A549 (cell line): ENCODE results near the gene DMXL2. TPM values are rescaled to one million over a fixed set of nuclear protein-coding genes. Genes with fewer than 3 reads are reported as not detected.
A peak's percentile ranks its signal among the peaks of the same experiment; 100 is the strongest.

Experiments used
- ATAC-seq, 2 experiments: fragments of 200-7000 bp in 1 of 2; fragments of >200 bp in 1 of 2; cut with Nextera tagmentation in 1 of 2; cut with Tn5 transposase in 1 of 2; 3 replicates each; pipeline versions ENCODE4 v1.8.0 to v1.9.1; 2018 to 2020; ENCODE audit warnings: mild to moderate bottlenecking in 1 of 2, moderate library complexity in 1 of 2
- CTCF ChIA-PET: fragments of 300-600 bp; sonication (Branson Sonifier 250); formaldehyde crosslinking; extraction: SDS; loops from one replicate; lab custom pipeline; 2021; ENCODE audit warnings: antibody characterized with exemption, inconsistent platforms; lab: Yijun Ruan, JAX
- POLR2A ChIA-PET: fragments of 350-600 bp; formaldehyde crosslinking; extraction: SDS; loops from one replicate; lab custom pipeline; 2021; ENCODE audit warnings: antibody characterized with exemption, inconsistent platforms; lab: Yijun Ruan, JAX
- DNase-seq, 2 experiments: peaks; one replicate each; pipeline versions ENCODE4 v3.0.0 to v3.0.0-alpha.2; 2011 to 2016; ENCODE audit warnings: low read depth in 1 of 2, low spot score in 1 of 2
- FAIRE-seq: peaks from 2 replicates; lab custom pipeline; 2011; peaks lifted over from hg19 to GRCh38; lab: Jason Lieb, UNC
- H3K27ac ChIP-seq, 2 experiments: fragments of >200 bp; sonication (Bioruptor Twin); formaldehyde crosslinking; 3 replicates each; pipeline ENCODE4 v1.5.1; 2016 to 2017
- H3K4me1 ChIP-seq: fragments of >200 bp; sonication (Bioruptor Twin); formaldehyde crosslinking; 3 replicates; pipeline ENCODE4 v1.6.1; 2016
- H3K4me2 ChIP-seq: fragments of >200 bp; sonication (Bioruptor Twin); formaldehyde crosslinking; 3 replicates; pipeline ENCODE4 v1.6.1; 2016
- H3K4me3 ChIP-seq: fragments of >200 bp; sonication (Bioruptor Twin); formaldehyde crosslinking; 3 replicates; pipeline ENCODE4 v1.5.1; 2016
- H3K9me3 ChIP-seq: fragments of >200 bp; sonication (Bioruptor Twin); formaldehyde crosslinking; 3 replicates; pipeline ENCODE4 v1.6.1; 2016
- CBX8 ChIP-seq: fragments of 200-600 bp; sonication (generic); IDR thresholded peaks from 2 replicates; pipeline ENCODE4 v1.6.1; 2016
- CHD2 ChIP-seq: fragments of 150-350 bp; IDR thresholded peaks from 2 replicates; pipeline ENCODE4 v1.6.1; 2014; ENCODE audit warnings: low read length; ENCODE audit not compliant: partially characterized antibody
- CTCF ChIP-seq: fragments of >200 bp; sonication (Bioruptor Twin); formaldehyde crosslinking; IDR thresholded peaks from 3 replicates; pipeline ENCODE4 v1.5.1; 2016
- E2F6 ChIP-seq: IDR thresholded peaks from 2 replicates; pipeline ENCODE4 v1.6.1; 2012; ENCODE audit warnings: low read depth, borderline replicate concordance
- EHMT2 ChIP-seq: fragments of 200-600 bp; sonication (generic); IDR thresholded peaks from 2 replicates; pipeline ENCODE4 v1.6.1; 2016; ENCODE audit warnings: antibody characterized with exemption, low read depth, mild to moderate bottlenecking, moderate library complexity
- HOXA7 ChIP-seq: fragments of 250-450 bp; sonication (Bioruptor Pico); IDR thresholded peaks from 2 replicates; pipeline ENCODE4 v1.5.0; 2020; ENCODE audit warnings: mild to moderate bottlenecking, moderate library complexity
- HOXB5 ChIP-seq: fragments of 250-450 bp; sonication (Bioruptor Pico); IDR thresholded peaks from 2 replicates; pipeline ENCODE4 v1.5.0; 2020; ENCODE audit warnings: mild to moderate bottlenecking, moderate library complexity
- JUN ChIP-seq, 2 experiments: fragments of >200 bp; sonication (Bioruptor Twin); formaldehyde crosslinking; IDR thresholded peaks; 2 replicates in 1 of 2; 3 replicates in 1 of 2; pipeline ENCODE4 v1.6.1; 2016 to 2017
- JUNB ChIP-seq: fragments of >200 bp; sonication (Bioruptor Twin); formaldehyde crosslinking; IDR thresholded peaks from 2 replicates; pipeline ENCODE4 v1.6.1; 2016
- KDM1A ChIP-seq: fragments of 200-600 bp; sonication (generic); IDR thresholded peaks from 2 replicates; pipeline ENCODE4 v1.6.1; 2016; ENCODE audit warnings: low read depth, mild to moderate bottlenecking
- MAFK ChIP-seq: fragments of 450-650 bp; IDR thresholded peaks from 2 replicates; pipeline ENCODE4 v1.6.1; 2014; ENCODE audit not compliant: partially characterized antibody
- NFE2L2 ChIP-seq: fragments of 150-350 bp; conservative IDR thresholded peaks from 2 replicates; pipeline ENCODE4 v1.6.1; 2014; ENCODE audit warnings: low read length
- POLR2AphosphoS2 ChIP-seq: conservative IDR thresholded peaks from 2 replicates; pipeline ENCODE4 v1.6.1; 2012; ENCODE audit warnings: low read length, improper control_type of control experiment, inconsistent platforms
- RAD21 ChIP-seq, 2 experiments: fragments of >200 bp in 1 of 2; sonication (Bioruptor Twin) in 1 of 2; formaldehyde crosslinking in 1 of 2; IDR thresholded peaks in 1 of 2; conservative IDR thresholded peaks in 1 of 2; 2 replicates in 1 of 2; 3 replicates in 1 of 2; pipeline ENCODE4 v1.6.1; 2012 to 2018; ENCODE audit warnings: inconsistent platforms in 1 of 2
- RARB ChIP-seq: fragments of 250-450 bp; sonication (Bioruptor Pico); IDR thresholded peaks from 2 replicates; pipeline ENCODE4 v1.8.0; 2021; ENCODE audit warnings: mild to moderate bottlenecking, moderate library complexity
- RCOR1 ChIP-seq: fragments of 150-350 bp; IDR thresholded peaks from 2 replicates; pipeline ENCODE4 v1.6.1; 2014; ENCODE audit warnings: antibody characterized with exemption, low read length, low read depth
- TFCP2L1 ChIP-seq: fragments of 250-450 bp; sonication (Bioruptor Pico); IDR thresholded peaks from 2 replicates; pipeline ENCODE4 v1.5.0; 2021; ENCODE audit warnings: mild to moderate bottlenecking
- ZSCAN20 ChIP-seq: fragments of 250-450 bp; sonication (Bioruptor Pico); IDR thresholded peaks from 2 replicates; pipeline ENCODE4 v1.8.0; 2022; ENCODE audit warnings: mild to moderate bottlenecking, moderate library complexity
- WGBS: methylation state at CpG from one replicate; pipeline ENCODE4 v1.1.6; 2017; ENCODE audit errors: missing lambda C conversion rate; 5-methylcytosine and 5-hydroxymethylcytosine counted together
- polyA plus RNA-seq, 4 experiments: library from polyadenylated mRNA; depleted of rRNA in 3 of 4; stranded (reverse); fragments of >200 nt; fragmentation: RNase III in 1 of 4; extraction: RNeasy Plus Mini Kit Qiagen cat#74134 plus additional on column Dnase treatment in 1 of 4; gene quantifications; 2 replicates in 3 of 4; 3 replicates in 1 of 4; pipeline ENCODE4 v1.2.3, GENCODE V29; 2011 to 2017
- TF ChIP-seq, protein P1 (sequence below): fragments of 450-650 bp; IDR thresholded peaks from 2 replicates; pipeline ENCODE4 v1.6.1; 2014; ENCODE audit warnings: antibody characterized with exemption
- TF ChIP-seq, protein P2 (sequence below): fragments of >200 bp; sonication (Bioruptor Twin); formaldehyde crosslinking; IDR thresholded peaks from 2 replicates; pipeline ENCODE4 v1.6.1; 2016
- TF ChIP-seq, protein P3 (sequence below): fragments of 250-450 bp; sonication (Bioruptor Pico); IDR thresholded peaks from 2 replicates; pipeline ENCODE4 v1.5.0; 2020; ENCODE audit warnings: low read depth, mild to moderate bottlenecking, moderate library complexity
- TF ChIP-seq, protein P4 (sequence below): IDR thresholded peaks from 2 replicates; pipeline ENCODE4 v1.6.1; 2012

The DMXL2 gene
- polyA plus RNA-seq, 2 of the 4 experiments (the other 2 are of a cell fraction): 25.6 to 50.9 TPM

DNA sequence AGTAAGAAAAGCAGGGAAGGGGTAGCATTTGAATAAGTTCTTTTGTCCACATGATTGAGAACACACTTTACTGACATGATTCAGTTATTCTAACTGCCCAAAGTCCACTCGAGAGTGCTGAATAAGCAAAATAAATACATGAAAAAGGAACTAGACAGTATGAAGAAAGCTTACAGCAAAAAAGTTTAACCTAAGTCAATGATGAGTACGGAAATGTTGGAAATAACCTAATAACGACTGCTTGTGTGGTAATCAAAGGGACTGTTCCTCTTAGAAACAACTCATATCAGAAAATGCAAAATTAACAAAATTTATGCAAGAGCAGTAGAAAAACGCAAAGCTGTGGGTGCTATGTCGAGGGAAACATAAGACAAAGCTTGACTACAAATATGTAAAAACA is 36.6 kb downstream of the DMXL2 start:
- WGBS: 82% methylated on average over 5 of the region's 5 CpGs
- ChIA-PET CTCF (interaction anchor here (1.5 kb wide), 1 partner anchor 423 kb away, joined by 3 read pairs; no protein-coding TSS in a partner anchor), POLR2A (interaction anchor here (1.0 kb wide), 1 partner anchor 25 kb away, joined by 4 read pairs; no protein-coding TSS in a partner anchor)
- Histone ChIP-seq H3K4me3 (no peak overlapping the region), H3K9me3 (no peaks in the 10 kb centered on the region), H3K4me1 (no peaks in the 10 kb centered on the region), H3K27ac (no peak overlapping the region), H3K4me2 (no peak overlapping the region)
- DNase-seq (no peak), FAIRE-seq (no peak), ATAC-seq (no peak)
- TF ChIP-seq MAFK (peak; percentile 97), RAD21 (conservative IDR thresholded peaks at IDR 0.05 in 1 of 2, IDR thresholded peaks at IDR 0.05 in 1 of 2) (no peak)

- ATAC-seq (no peak; a peak in 1 of 6 replicates), FAIRE-seq (no peak), DNase-seq (no peak)
- TF ChIP-seq JUNB: no peak
- no peak for TF ChIP-seq RCOR1
- no peak for TF ChIP-seq NFE2L2
- TF ChIP-seq, protein P1, sequence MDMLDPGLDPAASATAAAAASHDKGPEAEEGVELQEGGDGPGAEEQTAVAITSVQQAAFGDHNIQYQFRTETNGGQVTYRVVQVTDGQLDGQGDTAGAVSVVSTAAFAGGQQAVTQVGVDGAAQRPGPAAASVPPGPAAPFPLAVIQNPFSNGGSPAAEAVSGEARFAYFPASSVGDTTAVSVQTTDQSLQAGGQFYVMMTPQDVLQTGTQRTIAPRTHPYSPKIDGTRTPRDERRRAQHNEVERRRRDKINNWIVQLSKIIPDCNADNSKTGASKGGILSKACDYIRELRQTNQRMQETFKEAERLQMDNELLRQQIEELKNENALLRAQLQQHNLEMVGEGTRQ: no peak
- TF ChIP-seq, protein P2, sequence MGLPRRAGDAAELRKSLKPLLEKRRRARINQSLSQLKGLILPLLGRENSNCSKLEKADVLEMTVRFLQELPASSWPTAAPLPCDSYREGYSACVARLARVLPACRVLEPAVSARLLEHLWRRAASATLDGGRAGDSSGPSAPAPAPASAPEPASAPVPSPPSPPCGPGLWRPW: no peak
- no peak for TF ChIP-seq HOXB5
- TF ChIP-seq POLR2AphosphoS2: no peak
- WGBS: 86% methylated on average over 4 of the region's 4 CpGs
- H3K9me3 ChIP-seq: no peaks in the 10 kb centered on the region
- H3K4me1 ChIP-seq: peaks cover 7% of the 10 kb centered on the region; the same call in 1 of the 3 replicates
- CTCF ChIA-PET: interaction anchor here (1.4 to 2.3 kb wide), 2 partner anchors 69 to 196 kb away, joined by 4 to 5 read pairs; no protein-coding TSS in a partner anchor
- H3K27ac ChIP-seq: no peak overlapping the region
- no peak overlapping the region for H3K4me3 ChIP-seq
- POLR2A ChIA-PET: no interaction called here
- H3K4me2 ChIP-seq: no peak overlapping the region
These were observed 41.6 kb downstream of the DMXL2 start for GRCh38 chr15:51580982-51581381.

DNA sequence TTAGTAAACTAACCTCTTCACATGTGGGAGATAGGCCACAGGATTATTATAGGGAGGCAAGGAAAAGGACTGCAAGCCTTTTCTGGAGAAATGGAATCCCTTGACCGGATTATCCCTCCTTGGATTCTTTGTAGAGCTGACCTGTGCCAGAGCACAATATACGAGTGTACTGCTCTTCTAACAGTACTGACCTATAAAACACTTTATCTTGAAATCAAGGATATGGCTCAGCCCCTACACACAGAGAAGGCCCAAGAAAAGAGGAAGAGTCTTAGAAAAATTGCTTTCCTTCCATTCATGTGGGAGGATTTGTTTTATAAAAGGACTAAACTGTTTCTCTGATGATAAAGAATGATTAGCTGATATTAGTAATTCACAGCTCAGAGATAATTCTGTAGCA is 42.2 kb downstream of the DMXL2 start:
- ATAC-seq (no peak), DNase-seq (no peak), FAIRE-seq (no peak)
- Histone ChIP-seq H3K9me3 (no peaks in the 10 kb centered on the region), H3K4me2 (no peak overlapping the region), H3K4me1 (peaks cover 7% of the 10 kb centered on the region; the same call in 1 of the 3 replicates), H3K4me3 (no peak overlapping the region), H3K27ac (no peak overlapping the region)
- ChIA-PET CTCF (interaction anchor here (1.4 to 2.3 kb wide), 2 partner anchors 69 to 196 kb away, joined by 4 to 5 read pairs; no protein-coding TSS in a partner anchor), POLR2A (no interaction called here)
- TF ChIP-seq CHD2 (no peak), EHMT2 (no peak), JUN (IDR thresholded peaks at IDR 0.05) (no peak), E2F6 (no peak), RAD21 (conservative IDR thresholded peaks at IDR 0.05 in 1 of 2, IDR thresholded peaks at IDR 0.05 in 1 of 2) (no peak), CTCF (no peak), ZSCAN20 (CRISPR knock-in tag) (no peak), CBX8 (no peak), RARB (CRISPR knock-in tag) (no peak), KDM1A (no peak), HOXB5 (no peak), HOXA7 (CRISPR knock-in tag) (no peak), POLR2AphosphoS2 (no peak), TFCP2L1 (CRISPR knock-in tag) (no peak)
- TF ChIP-seq, protein P3, sequence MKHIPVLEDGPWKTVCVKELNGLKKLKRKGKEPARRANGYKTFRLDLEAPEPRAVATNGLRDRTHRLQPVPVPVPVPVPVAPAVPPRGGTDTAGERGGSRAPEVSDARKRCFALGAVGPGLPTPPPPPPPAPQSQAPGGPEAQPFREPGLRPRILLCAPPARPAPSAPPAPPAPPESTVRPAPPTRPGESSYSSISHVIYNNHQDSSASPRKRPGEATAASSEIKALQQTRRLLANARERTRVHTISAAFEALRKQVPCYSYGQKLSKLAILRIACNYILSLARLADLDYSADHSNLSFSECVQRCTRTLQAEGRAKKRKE (CRISPR knock-in tag): no peak
- TF ChIP-seq, protein P4, sequence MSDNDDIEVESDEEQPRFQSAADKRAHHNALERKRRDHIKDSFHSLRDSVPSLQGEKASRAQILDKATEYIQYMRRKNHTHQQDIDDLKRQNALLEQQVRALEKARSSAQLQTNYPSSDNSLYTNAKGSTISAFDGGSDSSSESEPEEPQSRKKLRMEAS: no peak
- 88% methylated on average over 2 of the region's 2 CpGs for WGBS
